Measurements from ENCODE around the gene STARD10. TPM values are rescaled to one million over a fixed set of nuclear protein-coding genes. Genes with fewer than 3 reads are reported as not detected.

Gene STARD10
- total and polyA plus RNA-seq, 4 donors = 70.5 to 328 (median 232) TPM

DNA sequence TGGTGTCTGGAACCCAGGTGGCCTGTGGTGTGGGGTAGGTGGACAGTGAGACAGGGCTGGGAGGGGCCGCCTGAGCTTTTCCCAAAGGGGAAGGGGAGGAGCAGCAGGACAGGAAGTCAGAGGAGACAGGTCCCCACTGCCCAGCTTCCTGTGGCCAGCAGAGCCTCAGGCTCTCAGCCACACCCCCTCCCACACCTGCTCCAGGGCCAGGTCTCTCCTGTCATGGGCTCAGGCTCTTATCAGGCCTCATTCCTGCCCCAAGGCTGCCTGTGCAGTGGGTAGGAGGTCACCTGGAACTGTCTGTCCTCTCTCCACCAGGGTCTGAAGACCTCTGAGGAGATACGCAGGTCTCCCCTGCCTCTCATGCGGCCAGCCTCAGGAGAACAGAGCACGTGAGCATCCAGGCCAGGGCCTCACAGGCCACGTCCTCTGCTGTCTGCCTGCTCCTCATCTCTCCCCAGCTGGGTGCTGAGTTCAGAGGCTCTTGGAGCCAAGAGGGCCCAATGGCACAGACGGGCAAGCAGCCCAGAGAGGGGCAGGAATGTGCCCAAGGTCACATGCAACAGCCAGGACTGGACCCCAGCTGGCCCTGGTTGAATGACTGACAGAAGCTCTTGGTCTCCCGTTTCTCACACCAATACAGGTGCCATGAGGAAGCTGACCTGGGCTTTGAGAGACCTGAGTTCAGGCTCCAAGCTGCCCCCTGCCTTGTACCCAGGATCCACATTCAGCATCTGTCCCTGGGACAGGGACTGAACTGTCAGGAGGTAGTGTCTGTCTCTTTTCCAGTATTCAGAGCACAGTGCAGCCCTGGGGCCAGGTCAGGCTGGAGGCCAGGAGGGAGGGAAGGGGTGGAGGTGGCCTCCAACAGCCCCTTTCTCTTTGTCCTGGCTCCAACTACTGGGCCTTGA is 16.7 kb downstream of the STARD10 start:
- 33% methylated on average over 7 of the region's 7 CpGs for WGBS
- no peak for DNase-seq (ENCODE audit: low spot score)
- no peaks in the 10 kb centered on the region for H3K36me3 ChIP-seq (ENCODE audit: control insufficient read depth in 4 of 4, insufficient read depth in 3 of 4, low read depth in 1 of 4, low read length in 3 of 4)
- TF ChIP-seq EGR1 (IDR thresholded peaks at IDR 0.05; ENCODE audit: low read depth in 2 of 2) (no peak), RXRA (IDR thresholded peaks at IDR 0.05) (peak; percentile 35 to 60), NR2F2 (IDR thresholded peaks at IDR 0.05) (no peak), ATF3 (IDR thresholded peaks at IDR 0.05) (no peak), HNF4A (conservative IDR thresholded peaks at IDR 0.05) (peak in 1 of 2 donors; percentile 31), TAF1 (conservative IDR thresholded peaks at IDR 0.05) (no peak), SP1 (IDR thresholded peaks at IDR 0.05) (no peak), YY1 (IDR thresholded peaks at IDR 0.05) (no peak), JUND (IDR thresholded peaks at IDR 0.05) (no peak), FOXA1 (IDR thresholded peaks at IDR 0.05) (peak; percentile 22), RAD21 (IDR thresholded peaks at IDR 0.05) (no peak), FOXA2 (IDR thresholded peaks at IDR 0.05) (no peak), GABPA (IDR thresholded peaks at IDR 0.05 in 1 of 2, conservative IDR thresholded peaks at IDR 0.05 in 1 of 2) (peak in 1 of 2 donors; percentile 64), HNF4G (IDR thresholded peaks at IDR 0.05) (no peak)
- TF ChIP-seq, protein P1, sequence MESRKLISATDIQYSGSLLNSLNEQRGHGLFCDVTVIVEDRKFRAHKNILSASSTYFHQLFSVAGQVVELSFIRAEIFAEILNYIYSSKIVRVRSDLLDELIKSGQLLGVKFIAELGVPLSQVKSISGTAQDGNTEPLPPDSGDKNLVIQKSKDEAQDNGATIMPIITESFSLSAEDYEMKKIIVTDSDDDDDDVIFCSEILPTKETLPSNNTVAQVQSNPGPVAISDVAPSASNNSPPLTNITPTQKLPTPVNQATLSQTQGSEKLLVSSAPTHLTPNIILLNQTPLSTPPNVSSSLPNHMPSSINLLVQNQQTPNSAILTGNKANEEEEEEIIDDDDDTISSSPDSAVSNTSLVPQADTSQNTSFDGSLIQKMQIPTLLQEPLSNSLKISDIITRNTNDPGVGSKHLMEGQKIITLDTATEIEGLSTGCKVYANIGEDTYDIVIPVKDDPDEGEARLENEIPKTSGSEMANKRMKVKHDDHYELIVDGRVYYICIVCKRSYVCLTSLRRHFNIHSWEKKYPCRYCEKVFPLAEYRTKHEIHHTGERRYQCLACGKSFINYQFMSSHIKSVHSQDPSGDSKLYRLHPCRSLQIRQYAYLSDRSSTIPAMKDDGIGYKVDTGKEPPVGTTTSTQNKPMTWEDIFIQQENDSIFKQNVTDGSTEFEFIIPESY (IDR thresholded peaks at IDR 0.05) = no peak
- TF ChIP-seq, protein P2, sequence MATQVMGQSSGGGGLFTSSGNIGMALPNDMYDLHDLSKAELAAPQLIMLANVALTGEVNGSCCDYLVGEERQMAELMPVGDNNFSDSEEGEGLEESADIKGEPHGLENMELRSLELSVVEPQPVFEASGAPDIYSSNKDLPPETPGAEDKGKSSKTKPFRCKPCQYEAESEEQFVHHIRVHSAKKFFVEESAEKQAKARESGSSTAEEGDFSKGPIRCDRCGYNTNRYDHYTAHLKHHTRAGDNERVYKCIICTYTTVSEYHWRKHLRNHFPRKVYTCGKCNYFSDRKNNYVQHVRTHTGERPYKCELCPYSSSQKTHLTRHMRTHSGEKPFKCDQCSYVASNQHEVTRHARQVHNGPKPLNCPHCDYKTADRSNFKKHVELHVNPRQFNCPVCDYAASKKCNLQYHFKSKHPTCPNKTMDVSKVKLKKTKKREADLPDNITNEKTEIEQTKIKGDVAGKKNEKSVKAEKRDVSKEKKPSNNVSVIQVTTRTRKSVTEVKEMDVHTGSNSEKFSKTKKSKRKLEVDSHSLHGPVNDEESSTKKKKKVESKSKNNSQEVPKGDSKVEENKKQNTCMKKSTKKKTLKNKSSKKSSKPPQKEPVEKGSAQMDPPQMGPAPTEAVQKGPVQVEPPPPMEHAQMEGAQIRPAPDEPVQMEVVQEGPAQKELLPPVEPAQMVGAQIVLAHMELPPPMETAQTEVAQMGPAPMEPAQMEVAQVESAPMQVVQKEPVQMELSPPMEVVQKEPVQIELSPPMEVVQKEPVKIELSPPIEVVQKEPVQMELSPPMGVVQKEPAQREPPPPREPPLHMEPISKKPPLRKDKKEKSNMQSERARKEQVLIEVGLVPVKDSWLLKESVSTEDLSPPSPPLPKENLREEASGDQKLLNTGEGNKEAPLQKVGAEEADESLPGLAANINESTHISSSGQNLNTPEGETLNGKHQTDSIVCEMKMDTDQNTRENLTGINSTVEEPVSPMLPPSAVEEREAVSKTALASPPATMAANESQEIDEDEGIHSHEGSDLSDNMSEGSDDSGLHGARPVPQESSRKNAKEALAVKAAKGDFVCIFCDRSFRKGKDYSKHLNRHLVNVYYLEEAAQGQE (IDR thresholded peaks at IDR 0.05) = no peak
- TF ChIP-seq, protein P3, sequence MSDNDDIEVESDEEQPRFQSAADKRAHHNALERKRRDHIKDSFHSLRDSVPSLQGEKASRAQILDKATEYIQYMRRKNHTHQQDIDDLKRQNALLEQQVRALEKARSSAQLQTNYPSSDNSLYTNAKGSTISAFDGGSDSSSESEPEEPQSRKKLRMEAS (IDR thresholded peaks at IDR 0.05) = no peak
- TF ChIP-seq, protein P4, sequence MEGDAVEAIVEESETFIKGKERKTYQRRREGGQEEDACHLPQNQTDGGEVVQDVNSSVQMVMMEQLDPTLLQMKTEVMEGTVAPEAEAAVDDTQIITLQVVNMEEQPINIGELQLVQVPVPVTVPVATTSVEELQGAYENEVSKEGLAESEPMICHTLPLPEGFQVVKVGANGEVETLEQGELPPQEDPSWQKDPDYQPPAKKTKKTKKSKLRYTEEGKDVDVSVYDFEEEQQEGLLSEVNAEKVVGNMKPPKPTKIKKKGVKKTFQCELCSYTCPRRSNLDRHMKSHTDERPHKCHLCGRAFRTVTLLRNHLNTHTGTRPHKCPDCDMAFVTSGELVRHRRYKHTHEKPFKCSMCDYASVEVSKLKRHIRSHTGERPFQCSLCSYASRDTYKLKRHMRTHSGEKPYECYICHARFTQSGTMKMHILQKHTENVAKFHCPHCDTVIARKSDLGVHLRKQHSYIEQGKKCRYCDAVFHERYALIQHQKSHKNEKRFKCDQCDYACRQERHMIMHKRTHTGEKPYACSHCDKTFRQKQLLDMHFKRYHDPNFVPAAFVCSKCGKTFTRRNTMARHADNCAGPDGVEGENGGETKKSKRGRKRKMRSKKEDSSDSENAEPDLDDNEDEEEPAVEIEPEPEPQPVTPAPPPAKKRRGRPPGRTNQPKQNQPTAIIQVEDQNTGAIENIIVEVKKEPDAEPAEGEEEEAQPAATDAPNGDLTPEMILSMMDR (IDR thresholded peaks at IDR 0.05; ENCODE audit: low read depth, low read length, missing input control) = no peak
- peak overlapping the region in 1 of 2 donors; percentile 20 for H3K9ac ChIP-seq (ENCODE audit: low read depth in 1 of 2, low read length in 2 of 2)
- H3K27ac ChIP-seq (ENCODE audit: low read depth in 1 of 2, low read length in 2 of 2) = peak overlapping the region; percentile 57 to 84
- H3K4me1 ChIP-seq (ENCODE audit: control insufficient read depth in 4 of 4, insufficient read depth in 4 of 4, low read length in 3 of 4) = peaks cover 12 to 93% (median 78%) of the 10 kb centered on the region in 4 donors
- peak overlapping the region in 1 of 3 donors; percentile 34 for H3K4me3 ChIP-seq (ENCODE audit: low read depth in 1 of 3, low read length in 3 of 3)
- no peaks in the 10 kb centered on the region for H3K9me3 ChIP-seq (ENCODE audit: control insufficient read depth in 4 of 4, low read length in 3 of 4)
- no peaks in the 10 kb centered on the region for H3K27me3 ChIP-seq (ENCODE audit: control insufficient read depth in 4 of 4, insufficient read depth in 4 of 4, low read length in 3 of 4)
